ENCODE data around the gene GRIN2B. TPM values are rescaled to one million over a fixed set of nuclear protein-coding genes. Genes with fewer than 3 reads are reported as not detected.

GRIN2B gene
- total RNA-seq, 1 donor from 2014 or later, result 0.02 TPM

- Mint-ChIP-seq H3K4me1 (ENCODE audit: low read depth, unreplicated experiment) (peaks cover 5% of the 10 kb centered on the region), H3K4me3 (ENCODE audit: unreplicated experiment) (peak overlapping the region; percentile 92), H3K27ac (ENCODE audit: unreplicated experiment) (peak overlapping the region; percentile 2), H3K27me3 (ENCODE audit: unreplicated experiment) (peaks cover 20% of the 10 kb centered on the region), H3K36me3 (ENCODE audit: unreplicated experiment) (no peaks in the 10 kb centered on the region), H3K9me3 (ENCODE audit: unreplicated experiment) (peaks cover 7% of the 10 kb centered on the region)
- TF ChIP-seq, protein P1, sequence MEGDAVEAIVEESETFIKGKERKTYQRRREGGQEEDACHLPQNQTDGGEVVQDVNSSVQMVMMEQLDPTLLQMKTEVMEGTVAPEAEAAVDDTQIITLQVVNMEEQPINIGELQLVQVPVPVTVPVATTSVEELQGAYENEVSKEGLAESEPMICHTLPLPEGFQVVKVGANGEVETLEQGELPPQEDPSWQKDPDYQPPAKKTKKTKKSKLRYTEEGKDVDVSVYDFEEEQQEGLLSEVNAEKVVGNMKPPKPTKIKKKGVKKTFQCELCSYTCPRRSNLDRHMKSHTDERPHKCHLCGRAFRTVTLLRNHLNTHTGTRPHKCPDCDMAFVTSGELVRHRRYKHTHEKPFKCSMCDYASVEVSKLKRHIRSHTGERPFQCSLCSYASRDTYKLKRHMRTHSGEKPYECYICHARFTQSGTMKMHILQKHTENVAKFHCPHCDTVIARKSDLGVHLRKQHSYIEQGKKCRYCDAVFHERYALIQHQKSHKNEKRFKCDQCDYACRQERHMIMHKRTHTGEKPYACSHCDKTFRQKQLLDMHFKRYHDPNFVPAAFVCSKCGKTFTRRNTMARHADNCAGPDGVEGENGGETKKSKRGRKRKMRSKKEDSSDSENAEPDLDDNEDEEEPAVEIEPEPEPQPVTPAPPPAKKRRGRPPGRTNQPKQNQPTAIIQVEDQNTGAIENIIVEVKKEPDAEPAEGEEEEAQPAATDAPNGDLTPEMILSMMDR (IDR thresholded peaks at IDR 0.05; ENCODE audit: partially characterized antibody, unreplicated experiment), result no peak
- DNase-seq, result peak; percentile 67
Measured at GRCh38 chr12:13980538-13981295, 685 bp downstream of the GRIN2B start.

DNA sequence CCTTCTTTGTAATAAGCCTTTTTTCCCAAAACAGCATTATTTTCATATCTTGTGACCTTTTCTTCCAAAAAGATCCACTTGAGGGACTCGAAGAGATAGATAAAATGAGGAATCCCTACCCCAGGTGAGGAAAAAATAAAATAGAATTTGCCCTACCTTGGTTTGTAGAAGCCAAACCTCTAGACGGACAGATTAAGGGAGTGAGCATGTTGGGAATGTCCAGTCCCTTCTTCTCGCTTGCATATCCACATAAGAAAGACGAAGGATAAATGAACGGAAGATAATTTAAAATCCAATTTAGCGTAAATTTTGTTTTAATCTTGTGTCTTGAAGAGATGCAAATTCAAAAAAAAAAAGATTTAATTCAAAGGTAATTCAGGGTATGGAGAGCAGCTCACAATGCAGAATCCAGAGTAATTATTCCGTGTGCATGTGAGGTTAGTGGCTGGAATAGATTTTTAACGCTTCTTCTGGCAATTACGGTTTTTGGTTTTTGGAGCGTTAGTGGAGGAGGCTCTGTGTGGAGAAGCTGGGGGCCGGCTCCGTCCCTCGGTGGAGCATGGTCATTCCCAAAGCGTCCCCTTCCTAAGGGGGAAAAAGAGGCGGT is 1.5 kb downstream of the GRIN2B start:
- Mint-ChIP-seq H3K4me1 (ENCODE audit: low read depth, unreplicated experiment) (peaks cover 5% of the 10 kb centered on the region), H3K36me3 (ENCODE audit: unreplicated experiment) (no peaks in the 10 kb centered on the region), H3K27me3 (ENCODE audit: unreplicated experiment) (peaks cover 20% of the 10 kb centered on the region), H3K4me3 (ENCODE audit: unreplicated experiment) (peak overlapping the region; percentile 92), H3K9me3 (ENCODE audit: unreplicated experiment) (peaks cover 7% of the 10 kb centered on the region), H3K27ac (ENCODE audit: unreplicated experiment) (no peak overlapping the region)
- DNase-seq, result no peak
- TF ChIP-seq, protein P1 (IDR thresholded peaks at IDR 0.05; ENCODE audit: partially characterized antibody, unreplicated experiment), result no peak

GRCh38 chr12:13978876-13979275 is 2.5 kb downstream of the GRIN2B start:
- H3K27ac Mint-ChIP-seq (ENCODE audit: unreplicated experiment), result no peak overlapping the region
- TF ChIP-seq, protein P1 (IDR thresholded peaks at IDR 0.05; ENCODE audit: partially characterized antibody, unreplicated experiment), result no peak
- no peaks in the 10 kb centered on the region for H3K36me3 Mint-ChIP-seq (ENCODE audit: unreplicated experiment)
- H3K4me3 Mint-ChIP-seq (ENCODE audit: unreplicated experiment), result no peak overlapping the region
- peaks cover 7% of the 10 kb centered on the region for H3K9me3 Mint-ChIP-seq (ENCODE audit: unreplicated experiment)
- H3K27me3 Mint-ChIP-seq (ENCODE audit: unreplicated experiment), result peaks cover 20% of the 10 kb centered on the region
- no peak for DNase-seq
- H3K4me1 Mint-ChIP-seq (ENCODE audit: low read depth, unreplicated experiment), result peaks cover 5% of the 10 kb centered on the region

DNA sequence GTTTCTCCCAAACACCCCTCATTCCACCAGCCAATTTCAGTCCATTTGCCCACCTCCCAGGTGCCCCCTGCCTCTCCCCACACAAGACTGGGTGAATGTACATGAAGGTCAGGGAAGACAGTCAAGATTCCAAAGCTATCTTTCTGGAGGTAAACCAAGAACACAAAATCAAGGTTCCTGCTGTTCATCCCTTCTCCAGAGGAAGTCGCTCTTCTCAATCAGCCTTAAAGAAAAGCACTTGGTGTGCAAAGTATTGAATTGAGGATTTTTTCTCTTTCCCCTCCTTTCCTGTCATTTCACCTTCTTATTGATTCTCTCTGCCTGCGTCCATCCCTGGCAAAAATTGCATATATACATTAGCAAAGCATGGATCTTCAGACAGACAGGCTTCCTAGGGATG is 4.5 kb downstream of the GRIN2B start:
- Mint-ChIP-seq H3K36me3 (ENCODE audit: unreplicated experiment) (no peaks in the 10 kb centered on the region), H3K27me3 (ENCODE audit: unreplicated experiment) (peaks cover 15% of the 10 kb centered on the region), H3K27ac (ENCODE audit: unreplicated experiment) (no peak overlapping the region), H3K9me3 (ENCODE audit: unreplicated experiment) (peaks cover 4% of the 10 kb centered on the region), H3K4me1 (ENCODE audit: low read depth, unreplicated experiment) (peaks cover 5% of the 10 kb centered on the region), H3K4me3 (ENCODE audit: unreplicated experiment) (no peak overlapping the region)
- TF ChIP-seq, protein P1 (IDR thresholded peaks at IDR 0.05; ENCODE audit: partially characterized antibody, unreplicated experiment), result no peak
- no peak for DNase-seq

DNA sequence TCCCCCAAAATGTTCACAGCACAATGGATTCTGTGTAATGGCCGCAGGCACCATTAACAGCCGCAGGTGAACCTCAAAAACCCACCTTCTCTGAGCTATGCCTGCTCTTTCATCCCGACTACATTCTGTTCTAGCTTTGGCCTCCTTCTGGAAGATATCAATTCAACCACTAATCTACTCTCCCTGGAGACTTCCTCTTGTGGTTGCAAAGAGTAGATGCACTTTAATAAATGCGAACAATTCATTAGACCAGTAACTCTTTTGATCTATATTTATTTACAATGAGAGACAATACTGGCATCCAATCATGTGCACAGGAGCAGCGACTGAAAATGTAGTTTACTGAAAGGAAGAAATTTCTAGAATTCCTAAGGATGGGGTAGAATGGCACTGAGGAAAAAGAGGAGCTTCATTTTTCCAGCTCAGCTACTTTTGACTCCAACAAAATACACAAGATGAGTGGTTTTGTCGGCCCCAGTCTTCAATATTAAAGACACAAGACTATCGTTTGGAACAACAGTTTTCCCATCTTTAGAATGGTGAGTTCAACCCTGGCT is 5.3 kb downstream of the GRIN2B start:
- Mint-ChIP-seq H3K4me3 (ENCODE audit: unreplicated experiment) (no peak overlapping the region), H3K9me3 (ENCODE audit: unreplicated experiment) (peaks cover 3% of the 10 kb centered on the region), H3K36me3 (ENCODE audit: unreplicated experiment) (no peaks in the 10 kb centered on the region), H3K27ac (ENCODE audit: unreplicated experiment) (no peak overlapping the region), H3K4me1 (ENCODE audit: low read depth, unreplicated experiment) (peaks cover 5% of the 10 kb centered on the region), H3K27me3 (ENCODE audit: unreplicated experiment) (peaks cover 12% of the 10 kb centered on the region)
- TF ChIP-seq, protein P1 (IDR thresholded peaks at IDR 0.05; ENCODE audit: partially characterized antibody, unreplicated experiment), result no peak
- DNase-seq, result no peak
